GM19467 (cell line): Measurements from ENCODE around the gene GGA2.
A peak's percentile ranks its signal among the peaks of the same experiment; 100 is the strongest.
"Not testable (repeated sequence)": the region's sequence is repeated elsewhere in the genome, so short reads cannot be mapped to it uniquely, and the experiment has no call there.

Experiments
- ATAC-seq: cut with Tn5 transposase; IDR thresholded peaks from one replicate; pipeline ENCODE4 v1.9.1; 2021; ENCODE audit warnings: mild to moderate bottlenecking, moderate library complexity; ENCODE audit not compliant: unreplicated experiment

GGA2 gene, protein sequence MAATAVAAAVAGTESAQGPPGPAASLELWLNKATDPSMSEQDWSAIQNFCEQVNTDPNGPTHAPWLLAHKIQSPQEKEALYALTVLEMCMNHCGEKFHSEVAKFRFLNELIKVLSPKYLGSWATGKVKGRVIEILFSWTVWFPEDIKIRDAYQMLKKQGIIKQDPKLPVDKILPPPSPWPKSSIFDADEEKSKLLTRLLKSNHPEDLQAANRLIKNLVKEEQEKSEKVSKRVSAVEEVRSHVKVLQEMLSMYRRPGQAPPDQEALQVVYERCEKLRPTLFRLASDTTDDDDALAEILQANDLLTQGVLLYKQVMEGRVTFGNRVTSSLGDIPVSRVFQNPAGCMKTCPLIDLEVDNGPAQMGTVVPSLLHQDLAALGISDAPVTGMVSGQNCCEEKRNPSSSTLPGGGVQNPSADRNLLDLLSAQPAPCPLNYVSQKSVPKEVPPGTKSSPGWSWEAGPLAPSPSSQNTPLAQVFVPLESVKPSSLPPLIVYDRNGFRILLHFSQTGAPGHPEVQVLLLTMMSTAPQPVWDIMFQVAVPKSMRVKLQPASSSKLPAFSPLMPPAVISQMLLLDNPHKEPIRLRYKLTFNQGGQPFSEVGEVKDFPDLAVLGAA

GRCh38 chr16:23510164-23510914 lies at the start of gene GGA2:
TSS of gene GGA2 (minus strand) at chr16:23510494. CDS start at chr16:23510411, 83 bp downstream.
- ATAC-seq, result peak; percentile 74

DNA sequence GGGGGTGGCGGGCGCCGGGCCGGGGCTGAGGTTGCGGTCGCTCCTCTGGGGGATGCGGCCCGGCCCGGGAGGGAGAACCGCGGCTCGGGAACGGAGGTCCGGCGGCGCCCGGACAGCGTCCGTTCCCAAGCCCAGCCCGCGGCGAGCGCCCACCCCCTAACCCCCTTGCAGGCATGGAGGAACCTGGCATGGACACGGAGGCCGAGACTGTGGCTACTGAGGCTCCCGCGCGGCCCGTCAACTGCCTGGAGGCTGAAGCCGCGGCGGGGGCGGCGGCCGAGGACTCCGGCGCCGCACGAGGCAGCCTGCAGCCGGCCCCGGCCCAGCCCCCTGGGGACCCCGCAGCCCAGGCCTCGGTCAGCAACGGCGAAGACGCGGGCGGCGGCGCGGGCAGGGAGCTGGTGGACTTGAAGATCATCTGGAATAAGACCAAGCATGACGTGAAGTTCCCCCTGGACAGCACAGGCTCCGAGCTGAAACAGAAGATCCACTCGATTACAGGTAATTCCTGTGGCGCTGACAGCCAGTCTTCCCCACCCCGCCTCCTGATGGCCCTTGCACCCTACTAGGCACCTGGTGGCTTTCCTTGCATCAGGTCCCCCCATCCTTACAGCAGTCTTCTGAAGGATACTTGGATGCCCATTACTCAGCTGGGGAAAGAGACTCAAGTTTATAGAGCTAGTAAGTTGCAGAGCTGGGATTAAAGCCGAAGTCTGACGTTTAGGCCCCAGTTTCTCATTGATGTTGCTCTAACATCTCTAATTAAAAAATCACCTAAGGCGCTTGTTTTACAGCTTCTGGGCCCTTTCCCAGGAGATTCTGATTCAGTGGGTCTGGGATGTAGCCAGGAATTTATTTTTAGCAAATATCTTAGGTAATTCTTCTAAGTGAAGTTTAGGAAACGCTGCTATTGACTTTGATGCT lies 47.7 kb upstream of the GGA2 start:
- ATAC-seq, result no peak

GRCh38 chr16:23556881-23557778 lies 46.8 kb upstream of the GGA2 start, which contains the start of the genes EARS2 and UBFD1:
TSS of gene EARS2 (minus strand) at chr16:23557350. CDS start at chr16:23557343, 7 bp downstream.
TSS of gene UBFD1 (plus strand) at chr16:23557727. CDS start at chr16:23557743, 16 bp downstream.
- ATAC-seq, result peak; percentile 85

- ATAC-seq, result no peak
Observed at GRCh38 chr16:23554536-23554935, 44.2 kb upstream of the GGA2 start.

DNA sequence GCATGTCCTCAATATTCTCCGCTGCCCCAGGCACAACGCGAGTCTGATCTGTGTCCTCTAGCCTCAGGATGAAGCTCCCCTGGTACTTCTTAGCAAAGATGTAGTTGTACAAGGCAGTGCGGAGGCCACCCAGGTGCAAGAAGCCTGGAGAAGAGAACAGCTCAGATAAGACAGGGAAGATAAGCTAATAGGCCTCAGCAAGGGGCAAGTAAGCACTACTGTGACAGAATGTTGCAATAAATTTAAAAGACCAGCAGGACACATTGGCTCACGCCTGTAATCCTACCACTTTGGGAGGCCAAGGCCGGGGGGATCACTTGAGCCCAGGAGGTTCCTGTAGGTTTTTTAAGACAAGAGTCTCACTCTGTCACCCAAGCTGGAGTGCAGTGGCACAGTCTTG lies 41.9 kb upstream of the GGA2 start:
- no peak for ATAC-seq

DNA sequence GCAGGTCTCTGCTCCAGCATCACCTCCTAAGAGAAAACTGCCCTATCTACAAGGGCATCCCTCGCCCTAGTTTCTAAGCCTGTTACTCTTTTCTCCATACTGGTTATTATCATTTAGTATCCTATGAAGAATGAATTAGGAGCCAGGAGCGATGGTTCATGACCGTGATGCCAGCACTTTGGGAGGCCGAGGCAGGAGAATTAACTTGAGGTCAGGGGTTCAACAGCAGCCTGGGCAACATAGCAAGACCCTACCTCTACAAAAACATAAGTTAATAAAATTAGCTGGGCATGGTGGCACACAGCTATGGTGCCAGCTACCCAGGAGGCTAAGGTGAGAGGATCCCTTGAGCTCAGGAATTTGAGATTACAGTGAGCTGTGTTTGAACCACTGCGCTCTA lies 39.6 kb upstream of the GGA2 start:
- ATAC-seq, result no peak

GRCh38 chr16:23544436-23544835 lies 34.1 kb upstream of the GGA2 start:
- ATAC-seq, result no peak

DNA sequence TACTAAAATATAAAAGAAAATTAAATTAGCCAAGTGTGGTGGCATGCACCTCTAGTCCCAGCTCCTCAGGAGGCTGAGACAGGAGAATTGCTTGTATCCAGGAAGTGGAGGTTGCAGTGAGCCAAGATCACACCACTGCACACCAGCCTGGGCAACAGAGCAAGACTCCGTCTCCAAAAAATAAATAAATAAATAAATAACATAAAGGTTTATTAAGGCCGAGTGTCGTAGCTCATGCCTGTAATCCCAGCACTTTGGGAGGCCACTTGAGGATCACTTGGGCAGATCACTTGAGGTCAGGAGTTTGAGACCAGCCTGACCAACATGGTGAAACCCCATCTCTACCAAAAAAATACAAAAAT lies 30.5 kb upstream of the GGA2 start:
- ATAC-seq, result not testable (repeated sequence)

GRCh38 chr16:23539984-23540816 lies 29.9 kb upstream of the GGA2 start:
- ATAC-seq, result no peak

- no peak for ATAC-seq
Observed at GRCh38 chr16:23538919-23539278, 28.6 kb upstream of the GGA2 start.

DNA sequence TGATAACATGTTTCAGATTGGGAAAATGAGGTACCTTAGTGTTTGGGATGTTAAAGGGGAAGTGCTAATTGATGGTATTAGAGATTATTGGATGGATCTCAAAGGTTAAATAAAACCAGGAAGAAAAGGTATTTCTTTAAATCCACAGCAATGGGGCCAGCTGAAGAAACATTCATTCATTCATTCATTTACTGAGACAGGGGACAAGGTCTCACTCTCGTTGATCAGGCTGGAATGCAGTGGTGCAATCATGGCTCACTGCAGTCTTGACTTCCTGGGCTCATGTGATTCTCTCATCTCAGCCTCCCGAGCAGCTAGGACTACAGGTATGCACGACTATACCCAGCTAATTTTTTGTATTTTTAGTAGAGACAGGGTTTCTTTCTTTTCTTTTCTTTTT lies 27.1 kb upstream of the GGA2 start:
- no peak for ATAC-seq

DNA sequence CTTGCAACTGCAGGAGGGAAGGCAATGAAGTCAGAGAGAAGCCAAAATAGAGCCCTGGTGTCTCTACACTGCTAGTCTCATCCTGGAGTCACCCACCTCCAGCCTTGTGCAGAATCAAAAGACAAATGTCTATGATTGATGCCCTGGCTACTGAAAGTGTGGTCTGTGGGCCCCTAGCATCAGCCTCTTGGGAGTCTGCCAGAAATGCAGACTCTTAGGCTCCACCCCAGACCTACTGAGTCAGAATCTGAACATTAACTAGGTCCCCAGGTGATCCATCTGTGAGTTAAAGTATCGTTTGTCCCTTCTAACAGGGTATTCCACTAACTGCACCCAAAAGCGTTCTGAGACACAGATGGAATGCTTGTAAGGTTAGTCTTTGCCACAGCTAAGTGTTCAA lies 25.6 kb upstream of the GGA2 start:
- no peak for ATAC-seq

DNA sequence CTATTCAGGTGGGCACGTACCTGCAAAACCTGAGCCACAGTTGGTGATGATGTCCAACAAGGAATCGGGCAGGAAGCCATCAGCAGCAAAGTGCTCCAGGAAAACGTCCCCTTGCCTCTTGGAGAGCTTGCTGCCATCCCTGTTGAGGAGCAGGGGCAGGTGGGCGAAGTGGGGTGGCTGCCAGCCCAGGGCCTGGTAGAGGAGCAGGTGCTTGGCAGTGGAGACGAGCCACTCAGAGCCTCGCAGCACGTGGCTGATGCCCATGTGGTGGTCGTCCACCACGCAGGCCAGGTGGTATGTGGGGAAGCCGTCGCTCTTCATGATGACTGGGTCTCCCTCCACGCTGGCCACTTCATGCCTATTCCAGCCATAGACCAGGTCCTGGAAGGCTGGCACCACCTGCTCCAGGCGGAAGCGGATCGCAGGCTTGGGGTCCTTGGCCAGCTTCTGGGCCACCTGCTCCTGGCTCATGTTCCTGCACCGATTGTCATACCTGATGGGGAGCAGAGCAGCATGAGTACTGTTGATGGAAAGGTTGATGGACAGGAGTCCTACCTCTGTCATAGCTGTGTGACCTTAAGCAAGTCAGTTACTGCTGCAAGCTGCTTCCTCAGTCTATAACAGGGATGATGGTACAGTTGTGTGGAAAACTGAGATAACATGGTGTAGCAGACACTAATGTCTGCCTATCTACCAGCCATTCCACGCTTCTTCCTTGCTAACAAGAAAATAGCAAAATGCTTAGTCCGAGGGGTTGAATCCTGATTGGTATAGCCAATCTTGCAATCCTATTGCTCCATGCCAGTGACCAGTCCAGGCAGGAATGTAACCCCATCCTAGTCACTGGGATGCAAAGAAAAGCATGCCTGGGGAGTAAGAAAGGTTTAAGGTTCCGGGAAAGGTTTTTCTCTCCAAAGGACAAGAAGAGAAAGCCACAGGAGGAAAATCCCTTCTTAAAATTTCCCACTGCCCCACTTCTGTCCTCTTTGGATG lies 24.9 kb upstream of the GGA2 start:
- ATAC-seq, result no peak

DNA sequence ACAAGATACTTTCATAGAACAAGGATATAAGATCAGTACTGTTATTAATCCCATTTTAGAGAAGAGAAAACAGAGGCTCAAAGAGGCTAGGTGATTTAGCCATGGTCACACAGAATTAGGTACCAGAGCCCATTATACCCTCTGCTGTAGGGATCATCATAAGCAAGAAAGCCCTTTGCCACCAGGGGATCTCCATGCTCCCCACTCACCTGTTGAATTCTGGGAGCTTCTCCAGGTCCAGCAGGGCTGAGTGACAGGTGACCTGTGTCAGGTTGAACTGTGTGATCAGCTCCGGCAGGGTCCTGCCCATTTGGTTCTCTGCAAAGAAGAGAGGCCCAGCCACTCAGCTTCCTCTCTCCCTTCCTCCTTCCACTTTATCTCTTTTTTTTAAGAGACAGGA lies 22.2 kb upstream of the GGA2 start:
- no peak for ATAC-seq

GRCh38 chr16:23530062-23530461 lies 19.8 kb upstream of the GGA2 start:
- ATAC-seq, result no peak

DNA sequence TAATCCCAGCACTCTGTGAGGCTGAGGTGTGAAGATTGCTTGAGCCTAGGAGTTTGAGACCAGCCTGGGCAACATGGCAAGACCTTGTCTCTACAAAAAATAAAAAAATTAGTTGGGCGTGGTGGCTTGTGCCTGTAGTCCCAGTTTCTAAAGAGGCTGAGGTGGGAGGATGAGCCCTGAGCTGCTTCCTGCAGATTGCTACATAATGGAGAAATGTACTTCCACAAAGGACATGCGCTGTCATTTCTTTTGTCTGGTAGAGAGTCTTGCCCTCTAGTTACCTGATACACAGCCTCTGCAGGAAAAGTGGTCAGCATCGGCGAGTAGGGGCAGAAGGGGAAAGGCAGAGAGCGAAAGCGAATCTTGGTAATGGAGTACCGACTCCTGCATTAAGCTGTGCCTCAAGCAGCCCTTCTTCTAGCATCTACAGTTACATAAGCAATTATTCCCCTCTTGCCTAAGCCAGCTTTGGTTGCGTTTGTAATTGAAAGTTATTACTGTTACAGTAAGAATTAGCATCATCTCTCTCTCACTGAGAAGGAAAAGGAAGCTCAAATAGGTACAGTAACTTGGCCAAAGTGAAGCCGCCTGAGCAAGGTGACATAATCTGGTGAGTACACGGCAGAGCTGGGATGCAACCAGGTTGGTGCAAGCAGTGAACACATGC lies 18.5 kb upstream of the GGA2 start:
- ATAC-seq, result no peak
